ENCODE data around the gene COPG1.
"Not testable (repeated sequence)": the region's sequence is repeated elsewhere in the genome, so short reads cannot be mapped to it uniquely, and the experiment has no call there.

COPG1 gene

DNA sequence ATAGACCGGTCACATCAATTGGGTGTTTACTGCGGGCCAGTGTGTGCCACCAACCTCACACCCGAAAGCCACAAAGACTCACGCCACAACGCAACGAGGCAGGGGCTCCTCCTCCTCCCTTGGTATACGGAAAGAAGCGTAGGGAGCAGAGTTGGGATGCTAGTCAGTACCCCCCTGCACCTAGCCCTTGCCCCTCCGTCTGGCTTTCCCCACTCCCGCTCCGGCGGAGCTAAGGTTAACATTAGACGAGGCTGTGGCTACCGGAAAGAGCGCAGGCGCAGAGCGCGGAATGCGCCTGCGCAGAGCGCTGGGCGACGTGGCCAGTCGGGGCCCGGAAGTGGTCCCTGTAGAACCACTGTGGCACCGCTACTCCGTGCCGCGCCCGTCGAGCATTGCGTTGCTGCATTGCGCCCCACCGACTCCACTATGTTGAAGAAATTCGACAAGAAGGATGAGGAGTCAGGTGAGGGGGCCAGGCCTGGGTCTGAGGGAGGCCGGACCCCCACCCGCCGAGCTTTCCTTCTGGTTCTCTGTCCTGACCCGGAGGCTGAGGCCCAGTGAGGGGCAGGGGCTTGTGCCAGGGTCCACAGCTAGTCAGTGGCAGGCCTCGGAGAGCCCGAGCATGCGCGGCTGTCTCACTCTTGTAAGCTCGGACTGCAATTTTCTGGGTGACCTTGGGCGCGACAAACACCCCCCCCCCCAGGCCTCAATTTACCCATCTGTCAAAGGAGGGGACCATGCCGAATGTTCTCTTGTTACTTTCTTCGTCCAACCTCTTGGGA, at the start of gene COPG1:
Gene COPG1, plus strand, starts transcription at position 323 of the 782 bp plus-strand sequence. Its CDS starts 104 bp downstream, at position 427.
- peak; percentile 77 for DNase-seq

DNA sequence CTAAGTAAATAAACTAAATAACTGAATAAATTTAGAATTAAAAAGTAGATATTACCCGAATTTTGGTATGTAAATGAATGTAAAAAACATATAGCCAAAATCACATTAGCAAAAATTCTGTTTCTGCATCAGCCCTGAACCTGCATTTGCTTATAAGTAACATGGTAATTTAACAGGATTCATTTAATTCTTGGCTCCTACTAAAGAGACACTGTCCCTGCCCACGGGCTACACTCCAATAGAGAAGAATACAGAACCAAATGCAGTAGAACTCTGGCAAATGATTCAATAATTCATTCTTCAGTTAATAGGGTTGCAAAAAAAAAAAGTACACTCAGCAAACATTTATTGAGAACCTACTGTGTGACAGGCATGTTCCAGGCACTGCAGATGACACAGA, 44.9 kb upstream of the COPG1 start:
- DNase-seq: no peak

- DNase-seq: no peak
Observed at GRCh38 chr3:129205109-129205832, 44.1 kb upstream of the COPG1 start.

DNA sequence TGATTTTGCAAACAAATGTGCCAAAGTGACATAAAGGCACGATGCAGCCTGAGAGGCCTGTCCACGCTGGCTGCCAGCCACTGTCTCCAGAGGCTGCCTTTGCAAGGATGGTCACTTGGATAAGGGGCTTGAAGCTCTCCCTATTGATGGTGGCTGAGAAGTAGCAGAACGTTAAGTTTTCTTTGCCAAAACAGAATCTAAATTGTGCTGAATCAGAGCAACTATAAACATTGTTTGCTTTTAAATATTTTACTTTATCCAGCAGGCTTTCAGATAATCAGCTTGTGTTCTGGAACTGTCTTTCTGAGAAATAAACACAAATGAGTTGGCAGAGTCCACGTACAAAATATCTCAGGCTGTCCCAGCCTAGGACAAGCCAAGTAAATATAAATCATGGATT, 41.9 kb upstream of the COPG1 start:
- no peak for DNase-seq

GRCh38 chr3:129211345-129211744, 38.1 kb upstream of the COPG1 start:
- DNase-seq: no peak

- DNase-seq: no peak
Observed at GRCh38 chr3:129211772-129212171, 37.6 kb upstream of the COPG1 start.

DNA sequence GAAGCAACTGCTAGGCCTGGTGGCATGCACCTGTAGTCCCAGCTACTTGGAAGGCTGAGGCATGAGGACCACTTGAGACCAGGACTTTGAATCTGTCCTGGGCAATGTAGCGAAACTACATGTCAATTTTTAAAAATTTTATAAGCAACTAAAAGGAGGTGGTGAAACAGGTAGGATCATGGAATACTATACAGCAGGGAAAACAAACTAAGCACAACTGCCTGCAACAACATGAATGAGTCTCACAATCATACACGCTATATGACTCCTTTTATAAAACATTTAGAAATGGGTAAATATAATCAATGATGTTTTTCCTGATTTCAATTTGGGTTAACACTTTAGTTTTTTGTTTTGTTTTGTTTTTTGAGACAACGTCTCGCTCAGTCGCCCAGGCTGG, 36.2 kb upstream of the COPG1 start:
- DNase-seq: no peak

- no peak for DNase-seq
Observed at GRCh38 chr3:129218742-129219141, 30.7 kb upstream of the COPG1 start.

DNA sequence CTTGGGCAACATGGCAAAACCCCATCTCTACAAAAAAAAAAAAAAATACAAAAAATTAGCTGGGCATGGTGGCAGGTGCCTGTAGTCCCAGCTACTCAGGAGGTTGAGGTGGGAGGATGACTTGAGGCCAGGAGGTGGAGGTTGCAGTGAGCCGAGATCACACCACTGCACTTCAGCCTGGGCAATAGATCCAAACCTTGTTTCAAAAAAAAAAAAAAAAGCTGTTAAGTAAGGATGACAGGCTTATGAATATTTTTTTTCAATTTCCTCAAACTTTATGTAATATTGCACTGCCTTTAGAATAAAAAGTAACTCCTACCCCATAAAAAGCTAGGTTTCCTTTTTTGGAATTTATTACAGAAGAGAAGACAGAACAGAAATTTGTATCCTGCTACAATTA, 25.0 kb upstream of the COPG1 start:
- DNase-seq: not testable (repeated sequence)

GRCh38 chr3:129224984-129225393, 24.4 kb upstream of the COPG1 start:
- DNase-seq: no peak

DNA sequence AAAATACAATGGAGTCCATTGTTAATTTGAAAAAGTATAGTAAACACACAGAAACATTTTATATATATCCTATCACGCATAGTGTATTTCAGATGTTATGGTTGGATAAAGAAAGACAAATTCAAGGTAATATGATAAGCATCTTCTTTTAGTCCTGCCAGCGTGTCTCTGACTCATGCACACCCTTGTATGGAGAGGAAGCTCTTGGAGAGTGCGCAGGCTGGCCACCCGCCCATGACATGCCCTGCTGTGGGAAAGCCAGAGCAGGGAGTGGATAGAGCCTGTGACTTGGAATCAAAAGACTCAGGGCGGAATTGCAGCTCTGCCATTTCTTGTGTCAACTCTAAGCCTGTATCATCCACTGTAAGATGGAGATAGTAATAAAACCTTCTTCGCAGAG, 23.0 kb upstream of the COPG1 start:
- no peak for DNase-seq

DNA sequence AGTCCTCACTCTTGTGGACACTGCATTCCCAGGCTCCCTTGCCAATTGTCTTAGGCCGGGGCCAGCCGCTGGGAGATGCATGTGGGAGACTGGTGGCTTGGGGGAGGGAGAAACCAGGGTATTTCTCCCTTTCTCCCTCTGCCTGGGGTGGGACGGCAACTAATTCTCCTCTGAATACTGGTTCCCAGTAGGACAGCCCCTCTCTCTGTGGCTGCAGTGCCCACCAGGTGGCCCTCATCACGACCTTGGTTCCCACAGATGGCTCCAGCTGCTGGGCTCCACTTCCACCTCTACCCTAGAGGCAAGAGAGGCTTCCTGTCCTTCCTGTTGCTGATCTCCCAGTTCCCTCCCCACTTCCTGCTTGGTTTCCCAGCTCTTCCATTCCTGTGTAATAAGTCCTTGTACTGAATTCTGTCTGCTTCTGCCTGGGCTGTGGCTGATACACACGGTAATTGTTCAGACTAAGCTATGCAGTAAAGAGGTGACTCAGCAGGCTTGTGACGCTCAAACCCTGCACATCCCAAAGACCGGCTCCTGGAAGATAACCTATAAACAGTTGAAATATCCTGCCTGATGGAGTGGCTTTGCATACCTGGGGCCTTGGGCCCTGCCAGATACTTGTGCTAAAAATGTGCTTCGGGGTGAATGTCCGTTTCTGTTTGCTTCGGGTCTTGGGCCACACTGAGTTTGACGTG, 20.4 kb upstream of the COPG1 start:
- DNase-seq: no peak

DNA sequence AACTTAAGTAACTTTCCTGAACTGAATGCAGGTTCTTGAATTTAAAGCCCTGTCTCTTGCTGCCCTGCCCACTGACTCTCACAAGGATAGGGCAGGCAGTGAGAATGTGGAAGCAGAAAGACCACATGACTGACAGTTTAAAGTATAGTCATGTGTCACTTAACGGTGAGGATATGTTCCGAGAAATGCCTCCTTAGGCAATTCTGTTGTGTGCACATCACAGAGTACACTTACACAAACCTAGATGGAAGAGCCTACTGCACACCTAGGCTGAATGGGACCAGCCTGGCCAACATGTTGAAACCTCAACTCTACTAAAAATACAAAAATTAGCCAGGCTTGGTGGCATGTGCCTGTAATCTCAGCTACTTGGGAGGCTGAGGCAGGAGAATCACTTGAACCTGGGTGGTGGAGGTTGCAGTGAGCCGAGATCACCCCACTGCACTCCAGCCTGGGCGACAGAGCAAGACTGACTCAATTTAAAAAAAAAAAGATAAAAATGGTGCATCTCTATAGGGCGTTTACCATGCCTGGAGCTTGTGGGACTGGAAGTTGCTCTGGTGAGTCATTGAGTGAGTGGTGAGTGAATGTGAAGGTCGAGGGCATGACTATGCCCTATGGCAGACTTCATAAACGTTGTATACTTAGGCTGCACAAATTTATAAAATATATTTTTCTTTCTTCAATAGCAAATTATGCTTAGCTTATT, 18.9 kb upstream of the COPG1 start:
- DNase-seq: no peak

GRCh38 chr3:129231331-129232119, 17.9 kb upstream of the COPG1 start:
- DNase-seq: no peak

DNA sequence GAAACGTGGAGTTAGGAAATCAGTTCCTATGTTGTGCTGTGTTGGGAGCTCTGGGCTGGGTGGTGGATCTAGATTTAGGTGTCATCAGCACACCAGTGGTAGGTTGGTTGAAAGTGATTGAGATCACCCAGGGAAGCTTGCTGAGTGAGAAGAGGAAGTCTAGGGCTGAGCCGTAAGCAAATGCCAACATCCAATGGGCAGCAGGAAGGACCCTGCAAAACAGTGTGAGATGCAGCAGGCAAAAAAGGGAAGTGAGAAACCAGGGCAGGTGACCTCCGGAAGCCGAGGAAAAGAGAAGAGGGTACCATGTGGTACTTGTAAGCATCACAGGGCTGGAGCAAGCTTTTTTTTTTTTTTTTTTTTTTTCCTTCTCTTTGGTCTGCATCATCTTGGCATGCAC, 15.9 kb upstream of the COPG1 start:
- no peak for DNase-seq

DNA sequence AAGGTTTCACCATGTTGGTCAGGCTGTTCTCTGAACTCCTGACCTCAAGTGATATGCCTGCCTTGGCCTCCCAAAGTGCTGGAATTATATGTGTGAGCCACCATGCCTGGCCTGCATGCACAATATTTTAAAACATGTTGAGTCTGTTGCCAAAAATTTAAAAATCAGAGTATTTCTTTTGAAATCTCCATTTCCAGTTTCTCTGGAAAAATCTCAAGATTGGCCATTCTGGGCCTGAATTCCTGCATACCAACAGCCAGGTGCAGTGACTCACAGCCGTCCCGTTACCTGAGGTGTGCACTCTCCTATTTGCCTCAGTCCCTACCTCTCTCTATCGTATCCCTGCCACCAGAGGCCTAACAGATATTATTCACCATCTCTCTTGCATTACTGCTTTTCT, 15.0 kb upstream of the COPG1 start:
- no peak for DNase-seq

DNA sequence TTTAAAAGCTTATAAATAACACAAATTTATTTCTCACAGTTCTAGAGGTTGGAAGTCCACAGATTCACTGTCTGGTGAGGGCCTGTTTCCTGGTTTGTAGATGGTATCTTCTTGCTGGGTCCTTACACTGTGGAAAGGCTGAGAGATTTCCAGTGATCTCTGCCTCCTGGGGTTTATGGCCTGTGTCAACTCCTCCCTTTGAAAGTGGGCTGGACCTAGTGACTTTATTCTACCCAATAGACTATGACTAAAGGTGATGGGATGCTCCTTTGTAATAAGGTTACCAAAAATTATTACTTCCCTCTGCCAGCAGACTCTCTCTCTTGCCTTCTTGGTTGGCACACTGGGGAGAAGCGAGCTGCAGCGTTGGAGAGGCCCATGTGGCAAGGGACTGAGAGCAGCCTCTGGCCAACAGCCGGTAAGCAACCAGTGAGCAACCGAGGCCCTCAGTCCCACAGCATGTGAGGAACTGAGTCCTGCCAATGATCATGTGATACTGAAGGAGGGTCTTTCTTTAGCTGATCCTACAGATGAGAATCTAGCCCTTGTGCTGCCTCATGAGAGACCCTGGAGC, 14.0 kb upstream of the COPG1 start:
- DNase-seq: no peak

- DNase-seq: no peak
Observed at GRCh38 chr3:129238945-129239705, 10.3 kb upstream of the COPG1 start.

DNA sequence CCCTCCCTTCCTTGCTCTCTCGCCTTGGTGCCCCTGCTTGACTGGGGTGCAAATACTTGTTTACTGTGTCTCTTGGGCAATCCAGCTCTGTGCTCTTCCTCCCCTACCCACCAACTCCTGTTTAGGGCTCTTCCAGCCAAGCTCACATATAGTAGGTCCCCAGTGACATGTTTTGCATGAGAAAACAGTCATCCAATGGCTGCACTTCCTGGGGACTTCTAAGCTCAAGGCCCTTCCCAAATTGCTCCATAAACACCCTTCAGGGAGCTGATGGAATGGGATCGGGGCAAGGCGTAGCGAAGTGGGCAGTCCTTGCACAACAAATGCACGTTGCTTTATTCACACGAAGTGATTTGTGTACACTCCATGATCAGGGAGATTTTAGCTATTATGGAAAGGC, 9.4 kb upstream of the COPG1 start:
- no peak for DNase-seq

DNA sequence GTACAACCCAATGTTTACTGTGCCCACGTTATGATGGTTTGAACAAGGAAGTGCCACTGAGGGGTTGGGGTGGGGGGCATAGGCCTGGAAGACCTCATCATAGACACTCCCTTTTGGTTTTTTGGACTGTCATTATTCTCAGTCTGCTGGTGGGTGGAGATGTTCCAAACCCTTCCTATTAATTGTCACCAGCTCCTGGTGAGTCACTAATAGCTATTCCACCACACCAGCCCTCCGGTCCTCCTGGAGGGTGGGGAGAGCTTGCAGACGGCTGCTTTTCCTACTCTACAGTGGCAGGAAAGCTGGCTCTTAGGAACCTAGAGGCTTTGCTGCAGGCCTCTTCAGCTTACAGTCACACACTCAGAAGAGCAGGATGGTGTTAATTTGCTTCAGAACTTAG, 9.0 kb upstream of the COPG1 start:
- no peak for DNase-seq

- no peak for DNase-seq
Observed at GRCh38 chr3:129245141-129245540, 4.3 kb upstream of the COPG1 start.

Data from activated CD4-positive, alpha-beta T cell treated with anti-CD3 and anti-CD28 coated beads for 1 hour (primary cell).